Astrocyte of the spinal cord (primary cell): ENCODE measurements around the gene ABHD14A.
A peak's percentile ranks its signal among the peaks of the same experiment; 100 is the strongest.

Experiments
- DNase-seq: peaks from one replicate; pipeline ENCODE4 v3.0.0; 2011; ENCODE audit warnings: low read depth, low spot score
- H3K4me3 ChIP-seq: 2 replicates; pipeline ENCODE4 v1.5.1; 2011; ENCODE audit warnings: low read depth, mild to moderate bottlenecking, low read length, moderate library complexity
- CTCF ChIP-seq: IDR thresholded peaks from 2 replicates; pipeline ENCODE4 v1.5.1; 2012; ENCODE audit warnings: low read depth, mild to moderate bottlenecking, low read length, inconsistent platforms
- in situ Hi-C: cut with HindIII; loops from 2 replicates; pipeline ENCODE4 v1.10.0; 2017; ENCODE audit warnings: low sequenced_read_pairs

ABHD14A gene

GRCh38 chr3:51999846-52000245, 25.0 kb downstream of the ABHD14A start:
- no peak for DNase-seq
- TF ChIP-seq CTCF, result no peak
- in situ Hi-C loops, result no loop called here
- H3K4me3 ChIP-seq, result no peak overlapping the region

- in situ Hi-C loops, result no loop called here
- H3K4me3 ChIP-seq, result no peak overlapping the region
- peak; percentile 51 for DNase-seq
- peak; percentile 95 for TF ChIP-seq CTCF
Measured at GRCh38 chr3:52001443-52001974, 26.6 kb downstream of the ABHD14A start.

- no peak overlapping the region for H3K4me3 ChIP-seq
- in situ Hi-C loops, result no loop called here
- no peak for DNase-seq
- TF ChIP-seq CTCF, result no peak
Measured at GRCh38 chr3:52002748-52003147, 27.9 kb downstream of the ABHD14A start.

GRCh38 chr3:52004163-52004787, 29.4 kb downstream of the ABHD14A start:
- peak; percentile 46 for DNase-seq
- in situ Hi-C loops, result no loop called here
- no peak overlapping the region for H3K4me3 ChIP-seq
- peak; percentile 80 for TF ChIP-seq CTCF

GRCh38 chr3:52004906-52005395, 30.1 kb downstream of the ABHD14A start:
- no peak for DNase-seq
- TF ChIP-seq CTCF, result no peak
- H3K4me3 ChIP-seq, result no peak overlapping the region
- in situ Hi-C loops, result no loop called here

GRCh38 chr3:52005571-52005986, 30.7 kb downstream of the ABHD14A start:
- H3K4me3 ChIP-seq, result no peak overlapping the region
- DNase-seq, result peak; percentile 47
- no peak for TF ChIP-seq CTCF
- in situ Hi-C loops, result no loop called here
